K562 (cell line): ENCODE data around the gene NR0B2. TPM values are rescaled to one million over a fixed set of nuclear protein-coding genes. Genes with fewer than 3 reads are reported as not detected.

ENCODE experiments used
- ATAC-seq: fragments of 200-7000 bp; cut with Tn5 transposase; 3 replicates; pipeline ENCODE4 v1.9.1; 2020; ENCODE audit warnings: moderate library complexity
- BruUV-seq: library from RNA; stranded (reverse); fragments of 400-500 nt; replicated peaks from 2 replicates; lab custom pipeline; 2021; lab: Mats Ljungman, UMichigan
- CTCF ChIA-PET: fragments of 300-600 bp; formaldehyde crosslinking; extraction: SDS; loops from one replicate; lab custom pipeline; 2021; ENCODE audit warnings: low intra/inter-chr PET ratio; lab: Yijun Ruan, JAX
- POLR2A ChIA-PET: fragments of 300-600, 350-650 bp; sonication (Branson Sonifier 250); formaldehyde crosslinking; extraction: SDS; loops from one replicate; lab custom pipeline; 2021; ENCODE audit warnings: antibody characterized with exemption, inconsistent platforms; lab: Yijun Ruan, JAX
- DNase-seq, 4 experiments: peaks; one replicate each; pipeline versions ENCODE4 v3.0.0 to v3.0.0-alpha.2; 2011 to 2018; ENCODE audit warnings: low spot score in 3 of 4, mixed read lengths in 3 of 4; ENCODE audit errors: extremely low read depth in 1 of 4
- FAIRE-seq: peaks from 2 replicates; lab custom pipeline; 2011; peaks lifted over from hg19 to GRCh38; lab: Jason Lieb, UNC
- H2AFZ ChIP-seq: 2 replicates; pipeline ENCODE4 v1.6.0; 2011; ENCODE audit warnings: low read depth, low read length, control low read depth, inconsistent platforms
- H3K27ac ChIP-seq: fragments of 200-600 bp; 3 replicates; pipeline ENCODE4 v1.8.0; 2011; ENCODE audit warnings: low read depth, mild to moderate bottlenecking, control low read depth, inconsistent platforms, low read length, moderate library complexity, mixed read lengths; ENCODE audit errors: extremely low read depth
- H3K27me3 ChIP-seq, 2 experiments: fragments of 300-600 bp in 1 of 2; 2 replicates in 1 of 2; 3 replicates in 1 of 2; pipeline versions ENCODE4 v1.6.0 to v1.8.0; 2011; ENCODE audit warnings: inconsistent platforms in 2 of 2, low read length in 2 of 2, mild to moderate bottlenecking in 1 of 2, mixed read lengths in 1 of 2, moderate library complexity in 1 of 2; ENCODE audit not compliant: control insufficient read depth in 2 of 2, insufficient read depth in 2 of 2
- H3K36me3 ChIP-seq: fragments of 300-600 bp; 3 replicates; pipeline ENCODE4 v1.8.0; 2011; ENCODE audit warnings: mild to moderate bottlenecking, low read length, inconsistent platforms; ENCODE audit not compliant: control insufficient read depth, insufficient read depth
- H3K4me1 ChIP-seq, 2 experiments: fragments of 200-600 bp in 1 of 2; replicated peaks in 1 of 2; 2 replicates in 1 of 2; 3 replicates in 1 of 2; pipeline versions ENCODE4 v1.5.1 to v1.8.0; 2011; ENCODE audit warnings: inconsistent platforms in 2 of 2, low read length in 2 of 2, mild to moderate bottlenecking in 1 of 2, mixed read lengths in 1 of 2, moderate library complexity in 1 of 2; ENCODE audit not compliant: control insufficient read depth in 2 of 2, insufficient read depth in 2 of 2
- H3K4me2 ChIP-seq: 2 replicates; pipeline ENCODE4 v1.6.1; 2011; ENCODE audit warnings: low read length, control low read depth, inconsistent platforms, mixed read lengths; ENCODE audit not compliant: insufficient read depth
- H3K4me3 ChIP-seq: fragments of 200-600 bp; sonication (generic), shearing (Covaris generic); 2 replicates; pipeline ENCODE4 v1.5.1; 2016; ENCODE audit warnings: control low read depth, inconsistent platforms
- H3K79me2 ChIP-seq: fragments of 200-600 bp; 3 replicates; pipeline ENCODE4 v1.8.0; 2011; ENCODE audit warnings: low read length, inconsistent platforms; ENCODE audit not compliant: control insufficient read depth, insufficient read depth
- H3K9ac ChIP-seq, 2 experiments: 2 replicates each; pipeline versions ENCODE4 v1.6.0 to v1.6.1; 2011; ENCODE audit warnings: low read depth in 2 of 2, low read length in 2 of 2, control low read depth in 1 of 2, inconsistent platforms in 1 of 2, mild to moderate bottlenecking in 1 of 2, mixed read lengths in 1 of 2; ENCODE audit not compliant: insufficient read depth in 1 of 2
- H3K9me1 ChIP-seq: one replicate; pipeline ENCODE4 v1.6.0; 2011; ENCODE audit warnings: inconsistent platforms, mild to moderate bottlenecking, low read length, moderate library complexity; ENCODE audit not compliant: control insufficient read depth, insufficient read depth
- H3K9me3 ChIP-seq: replicated peaks from 2 replicates; pipeline ENCODE4 v1.5.1; 2011; ENCODE audit warnings: low read depth, low read length, inconsistent platforms; ENCODE audit not compliant: control insufficient read depth, insufficient read depth
- H4K20me1 ChIP-seq: replicated peaks from 2 replicates; pipeline ENCODE4 v1.6.1; 2011; ENCODE audit warnings: low read length, inconsistent platforms, mixed read lengths; ENCODE audit not compliant: control insufficient read depth, insufficient read depth
- BMI1 ChIP-seq: fragments of 150-350 bp; IDR thresholded peaks from 2 replicates; pipeline ENCODE4 v1.6.1; 2014; ENCODE audit warnings: low read length
- CHD1 ChIP-seq: fragments of 200-600 bp; sonication (generic); IDR thresholded peaks from one replicate; pipeline ENCODE4 v1.6.1; 2012; ENCODE audit warnings: mild to moderate bottlenecking, moderate library complexity, low read length, inconsistent platforms
- POLR2G ChIP-seq: fragments of 200-400 bp; formaldehyde crosslinking; IDR thresholded peaks from 2 replicates; pipeline ENCODE4 v1.6.1; 2017; ENCODE audit warnings: low read depth, mild to moderate bottlenecking, antibody characterized with exemption, low read length, moderate library complexity
- RBFOX2 ChIP-seq: fragments of 200-400 bp; formaldehyde crosslinking; IDR thresholded peaks from 2 replicates; pipeline ENCODE4 v1.6.1; 2017; ENCODE audit warnings: low read depth, mild to moderate bottlenecking, low read length, moderate library complexity
- WGBS: fragments of 100-300 bp; shearing (Covaris generic); methylation state at CpG from one replicate; pipeline ENCODE4 v1.1.6; 2016; ENCODE audit warnings: low coverage, mixed read lengths; ENCODE audit not compliant: insufficient coverage; ENCODE audit errors: missing lambda C conversion rate; 5-methylcytosine and 5-hydroxymethylcytosine counted together
- in situ Hi-C: fragments of 300-500 bp; cut with MboI; formaldehyde crosslinking; loops from 4 replicates; pipeline ENCODE4 v1.15.0; 2018; ENCODE audit warnings: inconsistent platforms, mixed read lengths
- intact Hi-C: fragments of 100-400 bp; cut with micrococcal nuclease; formaldehyde crosslinking; loops from 2 replicates; pipeline ENCODE4 v1.14.2; 2022
- polyA plus RNA-seq, 8 experiments: library from polyadenylated mRNA; depleted of rRNA in 4 of 8; stranded (reverse) in 5 of 8; unstranded in 3 of 8; fragments of >200 nt; fragmentation: Nextera tagmentation in 2 of 8; fragmentation: Illumina TruSeq in 1 of 8; extraction: Ambion mirVana in 2 of 8; extraction: Trizol in 1 of 8; gene quantifications; 2 replicates each; pipeline versions ENCODE4 v1.2.1 to v1.2.3, GENCODE V29; 2011 to 2014; ENCODE audit warnings: inconsistent platforms in 1 of 8, missing spikeins in 1 of 8
- total RNA-seq, 7 experiments: library from RNA; depleted of rRNA in 6 of 7; stranded (reverse); fragments of >200 nt in 6 of 7; fragmentation: Illumina TruSeq in 2 of 7; extraction: Trizol in 2 of 7; gene quantifications; 2 replicates each; pipeline versions ENCODE4 v1.2.1 to v1.2.3, GENCODE V29; 2011 to 2021; ENCODE audit warnings: low replicate concordance in 1 of 7

NR0B2 gene
- total and polyA plus RNA-seq, 9 of the 15 experiments (the other 6 are each of a cell fraction or from before 2014, with no cell fraction given): not detected

DNA sequence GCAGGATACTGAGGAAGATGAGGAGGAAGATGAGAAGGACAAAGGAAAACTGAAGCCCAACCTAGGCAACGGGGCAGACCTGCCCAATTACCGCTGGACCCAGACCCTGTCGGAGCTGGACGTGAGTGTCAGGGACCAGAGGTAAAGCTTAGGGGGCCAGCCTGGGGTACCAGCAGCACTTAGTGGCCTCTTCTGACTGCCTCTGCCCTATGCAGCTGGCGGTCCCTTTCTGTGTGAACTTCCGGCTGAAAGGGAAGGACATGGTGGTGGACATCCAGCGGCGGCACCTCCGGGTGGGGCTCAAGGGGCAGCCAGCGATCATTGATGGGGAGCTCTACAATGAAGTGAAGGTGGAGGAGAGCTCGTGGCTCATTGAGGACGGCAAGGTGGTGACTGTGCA lies 28.9 kb upstream of the NR0B2 start:
- Histone ChIP-seq H3K4me1 (peaks cover 0 to 3% of the 10 kb centered on the region in 2 experiments; a peak in 1 of 5 replicates), H3K4me3 (no peak overlapping the region), H3K9ac (no peak overlapping the region), H3K79me2 (peaks cover 21% of the 10 kb centered on the region), H3K9me3 (no peaks in the 10 kb centered on the region; the same call in 1 of the 2 replicates), H2AFZ (no peak overlapping the region), H3K36me3 (peaks cover 88% of the 10 kb centered on the region), H3K27ac (no peak overlapping the region)
- no peak for FAIRE-seq
- intact Hi-C loops: no loop called here
- no TSS peak for BruUV-seq
- CTCF ChIA-PET: no interaction called here
- TF ChIP-seq POLR2G (0 out of 2 replicates have a peak, but pooled peaks have one; percentile 32), CHD1 (no peak)
- TF ChIP-seq, all 486 proteins: peak for 1
- H4K20me1 ChIP-seq: 0 out of 2 replicates have a peak, but pooled peaks cover 10% of the 10 kb centered on the region
- no peaks in the 10 kb centered on the region for H3K27me3 ChIP-seq
- no peak overlapping the region for H3K4me2 ChIP-seq
- DNase-seq (no peak), ATAC-seq (no peak)
- 98% methylated on average over 10 of the region's 12 CpGs for WGBS
- H3K9me1 ChIP-seq: no peaks in the 10 kb centered on the region
- POLR2A ChIA-PET: interaction anchor here (1.1 to 1.5 kb wide), 2 partner anchors 8 to 16 kb away, joined by 3 to 6 read pairs; no protein-coding TSS in a partner anchor
- in situ Hi-C loops: no loop called here

DNA sequence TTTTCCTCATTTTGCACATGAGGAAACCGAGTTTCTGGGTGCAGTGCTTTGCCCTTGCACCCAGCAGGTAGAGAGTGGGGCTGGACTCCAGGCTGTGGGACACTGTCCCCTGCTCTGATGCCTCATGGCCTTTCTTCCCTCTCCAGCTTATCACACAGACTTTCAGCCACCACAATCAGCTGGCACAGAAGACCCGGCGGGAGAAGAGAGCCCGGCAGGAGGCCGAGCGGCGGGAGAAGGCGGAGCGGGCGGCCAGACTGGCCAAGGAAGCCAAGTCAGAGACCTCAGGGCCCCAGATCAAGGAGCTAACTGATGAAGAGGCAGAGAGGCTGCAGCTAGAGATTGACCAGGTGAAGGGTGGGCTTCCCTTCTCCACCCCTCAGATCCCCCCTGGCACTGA lies 27.5 kb upstream of the NR0B2 start:
- intact Hi-C loops (no loop called here), in situ Hi-C loops (no loop called here)
- H3K4me1 ChIP-seq: peaks cover 0 to 3% of the 10 kb centered on the region in 2 experiments; a peak in 1 of 5 replicates
- H2AFZ ChIP-seq: no peak overlapping the region
- ChIA-PET CTCF (no interaction called here), POLR2A (interaction anchor here (1.5 kb wide), 1 partner anchor 9 kb away, joined by 6 read pairs; no protein-coding TSS in a partner anchor)
- no peak for DNase-seq
- FAIRE-seq: no peak
- WGBS: over 99% methylated on average over 10 of the region's 10 CpGs
- H3K36me3 ChIP-seq: peaks cover 89% of the 10 kb centered on the region
- H3K79me2 ChIP-seq: peaks cover 33% of the 10 kb centered on the region
- no peaks in the 10 kb centered on the region for H3K27me3 ChIP-seq
- H3K9me1 ChIP-seq: no peaks in the 10 kb centered on the region
- H3K4me2 ChIP-seq: no peak overlapping the region
- H4K20me1 ChIP-seq: 0 out of 2 replicates have a peak, but pooled peaks cover 10% of the 10 kb centered on the region
- BruUV-seq: no TSS peak
- no peaks in the 10 kb centered on the region for H3K9me3 ChIP-seq
- no peak for ATAC-seq
- no peak overlapping the region for H3K4me3 ChIP-seq
- H3K27ac ChIP-seq: no peak overlapping the region
- H3K9ac ChIP-seq: no peak overlapping the region; a peak in 1 of 4 replicates
- 0 out of 2 replicates have a peak, but pooled peaks have one; percentile 14 for TF ChIP-seq RBFOX2
- no peak for TF ChIP-seq BMI1
